HepG2 (cell line): Measurements from ENCODE around the gene TEX26. TPM values are rescaled to one million over a fixed set of nuclear protein-coding genes. Genes with fewer than 3 reads are reported as not detected.

ENCODE experiments used
- ATAC-seq: fragments of 200-7000 bp; cut with Tn5 transposase; 3 replicates; pipeline ENCODE4 v1.9.1; 2020; ENCODE audit warnings: mild to moderate bottlenecking, moderate library complexity
- BruUV-seq: library from RNA; stranded (reverse); fragments of 400-500 nt; replicated peaks from 2 replicates; lab custom pipeline; 2021; lab: Mats Ljungman, UMichigan
- CTCF ChIA-PET: fragments of 300-600 bp; formaldehyde crosslinking; extraction: SDS; loops from one replicate; lab custom pipeline; 2021; ENCODE audit warnings: low total read pairs, inconsistent platforms, low intra/inter-chr PET ratio; lab: Yijun Ruan, JAX
- POLR2A ChIA-PET: fragments of 350-600 bp; sonication (Branson Sonifier 250); formaldehyde crosslinking; loops from one replicate; lab custom pipeline; 2020; ENCODE audit warnings: antibody characterized with exemption, inconsistent platforms; lab: Yijun Ruan, JAX
- DNase-seq: peaks from one replicate; pipeline ENCODE4 v3.0.0-alpha.2; 2015; ENCODE audit warnings: low spot score
- FAIRE-seq: peaks from 3 replicates; lab custom pipeline; 2011; peaks lifted over from hg19 to GRCh38; lab: Jason Lieb, UNC
- H2AFZ ChIP-seq: one replicate; pipeline ENCODE4 v1.6.1; 2011; ENCODE audit warnings: low read length, inconsistent platforms
- H3K27ac ChIP-seq: fragments of 300-600 bp; 3 replicates; pipeline ENCODE4 v1.8.0; 2011; ENCODE audit warnings: mixed run types, mild to moderate bottlenecking, mixed read lengths, low read length, inconsistent platforms; ENCODE audit not compliant: insufficient read depth; ENCODE audit errors: extremely low read length
- H3K27me3 ChIP-seq, 2 experiments: fragments of 200-600 bp in 1 of 2; 2 replicates in 1 of 2; 3 replicates in 1 of 2; pipeline versions ENCODE4 v1.6.0 to v1.8.0; 2011; ENCODE audit warnings: low read length in 2 of 2, mild to moderate bottlenecking in 2 of 2, moderate library complexity in 2 of 2, inconsistent platforms in 1 of 2; ENCODE audit not compliant: insufficient read depth in 2 of 2, control insufficient read depth in 1 of 2
- H3K36me3 ChIP-seq, 2 experiments: fragments of 200-600 bp in 1 of 2; replicated peaks in 1 of 2; 2 replicates in 1 of 2; 3 replicates in 1 of 2; pipeline versions ENCODE4 v1.5.1 to v1.8.0; 2011; ENCODE audit warnings: low read length in 2 of 2, inconsistent platforms in 1 of 2; ENCODE audit not compliant: insufficient read depth in 2 of 2, control insufficient read depth in 1 of 2
- H3K4me1 ChIP-seq: 2 replicates; pipeline ENCODE4 v1.5.1; 2012; ENCODE audit warnings: low read length, inconsistent platforms; ENCODE audit not compliant: insufficient read depth
- H3K4me2 ChIP-seq: 2 replicates; pipeline ENCODE4 v1.6.0; 2011; ENCODE audit warnings: low read depth, low read length, inconsistent platforms
- H3K4me3 ChIP-seq, 3 experiments: fragments of 200-600 bp in 1 of 3; sonication (generic), shearing (Covaris generic) in 1 of 3; replicated peaks in 1 of 3; 2 replicates each; pipeline ENCODE4 v1.5.1; 2011 to 2016; ENCODE audit warnings: low read length in 3 of 3, inconsistent platforms in 2 of 3, low read depth in 2 of 3, mild to moderate bottlenecking in 2 of 3, control low read depth in 1 of 3, mixed read lengths in 1 of 3; ENCODE audit not compliant: insufficient read depth in 1 of 3
- H3K79me2 ChIP-seq: one replicate; pipeline ENCODE4 v1.6.1; 2011; ENCODE audit warnings: low read length, inconsistent platforms; ENCODE audit not compliant: insufficient read depth
- H3K9ac ChIP-seq: 2 replicates; pipeline ENCODE4 v1.6.0; 2011; ENCODE audit warnings: mild to moderate bottlenecking, low read depth, low read length, inconsistent platforms; ENCODE audit not compliant: insufficient read depth
- H3K9me3 ChIP-seq: 2 replicates; pipeline ENCODE4 v1.5.1; 2012; ENCODE audit warnings: mild to moderate bottlenecking, low read length
- H4K20me1 ChIP-seq: 2 replicates; pipeline ENCODE4 v1.6.0; 2011; ENCODE audit warnings: inconsistent platforms, mild to moderate bottlenecking, low read length, moderate library complexity; ENCODE audit not compliant: insufficient read depth
- FOSL2 ChIP-seq: sonication (generic); formaldehyde crosslinking; IDR thresholded peaks from 2 replicates; pipeline ENCODE4 v1.4.0; 2020; ENCODE audit warnings: missing genetic modification reagents
- MNT ChIP-seq: fragments of 450-650 bp; IDR thresholded peaks from 2 replicates; pipeline ENCODE4 v1.6.1; 2016
- MXD1 ChIP-seq: sonication (generic); formaldehyde crosslinking; IDR thresholded peaks from 2 replicates; pipeline ENCODE4 v1.4.0; 2020; ENCODE audit warnings: mild to moderate bottlenecking, missing genetic modification reagents
- PAF1 ChIP-seq: IDR thresholded peaks from 2 replicates; pipeline ENCODE4 v1.6.1; 2016; ENCODE audit warnings: missing genetic modification reagents, missing compliant biosample characterization
- PTBP1 ChIP-seq: fragments of 200-400 bp; formaldehyde crosslinking; IDR thresholded peaks from 2 replicates; pipeline ENCODE4 v1.6.1; 2018; ENCODE audit warnings: low read length, low read depth; ENCODE audit not compliant: poor library complexity, severe bottlenecking
- ZBED4 ChIP-seq: sonication (generic); formaldehyde crosslinking; IDR thresholded peaks from 2 replicates; pipeline ENCODE4 v1.4.0; 2020; ENCODE audit warnings: missing genetic modification reagents, borderline replicate concordance
- ZBTB49 ChIP-seq: sonication (generic); formaldehyde crosslinking; IDR thresholded peaks from 2 replicates; pipeline ENCODE4 v1.4.0; 2020; ENCODE audit warnings: missing genetic modification reagents, borderline replicate concordance
- ZMAT5 ChIP-seq: sonication (generic); formaldehyde crosslinking; IDR thresholded peaks from 2 replicates; pipeline ENCODE4 v1.5.0; 2020; ENCODE audit warnings: mild to moderate bottlenecking, low read depth, missing genetic modification reagents, borderline replicate concordance
- ZNF709 ChIP-seq: sonication (generic); formaldehyde crosslinking; IDR thresholded peaks from 2 replicates; pipeline ENCODE4 v1.5.0; 2020; ENCODE audit warnings: mild to moderate bottlenecking, missing genetic modification reagents
- WGBS: methylation state at CpG from one replicate; pipeline ENCODE4 v1.1.6; 2017; ENCODE audit warnings: low lambda C conversion rate; 5-methylcytosine and 5-hydroxymethylcytosine counted together
- in situ Hi-C: cut with HindIII; loops from 2 replicates; pipeline ENCODE4 v1.10.0; 2017; ENCODE audit warnings: low pct_unique_long_range_greater_than_20kb; ENCODE audit not compliant: extremely low pct_ligation_motif_present
- intact Hi-C: fragments of 100-400 bp; cut with micrococcal nuclease; formaldehyde crosslinking; loops from one replicate; pipeline ENCODE4 v1.10.0; 2022; ENCODE audit not compliant: unreplicated experiment
- polyA plus RNA-seq, 8 experiments: library from polyadenylated mRNA; depleted of rRNA in 3 of 8; stranded (reverse) in 7 of 8; unstranded in 1 of 8; fragments of >200 nt; fragmentation: Illumina TruSeq in 4 of 8; extraction: Trizol in 4 of 8; gene quantifications; 2 replicates each; pipeline versions ENCODE4 v1.2.1 to v1.2.3, GENCODE V29; 2011 to 2016; ENCODE audit warnings: low read depth in 4 of 8, missing spikeins in 1 of 8, mixed read lengths in 1 of 8; ENCODE audit not compliant: insufficient read depth in 1 of 8
- total RNA-seq, 5 experiments: library from RNA; depleted of rRNA; stranded (reverse); fragments of >200 nt; fragmentation: Illumina TruSeq; extraction: Trizol; gene quantifications; 2 replicates each; pipeline ENCODE4 v1.2.3, GENCODE V29; 2016; ENCODE audit warnings: low read depth in 1 of 5

The TEX26 gene
- total and polyA plus RNA-seq, 2 of the 13 experiments (the other 11 are each of a cell fraction or from before 2014, with no cell fraction given), result not detected

GRCh38 chr13:30972888-30973377 lies 40.5 kb downstream of the TEX26 start:
- no peak for FAIRE-seq
- intact Hi-C loops, result no loop called here
- POLR2A ChIA-PET, result no interaction called here
- DNase-seq, result no peak
- Histone ChIP-seq H3K4me1 (peaks cover 6% of the 10 kb centered on the region; the same call in 1 of the 2 replicates), H3K27ac (no peak overlapping the region), H3K4me3 (no peak overlapping the region), H3K27me3 (no peaks in the 10 kb centered on the region; a peak in 1 of 5 replicates), H4K20me1 (no peaks in the 10 kb centered on the region), H3K79me2 (no peaks in the 10 kb centered on the region), H3K36me3 (no peaks in the 10 kb centered on the region), H3K9ac (no peak overlapping the region), H2AFZ (no peak overlapping the region), H3K9me3 (no peaks in the 10 kb centered on the region), H3K4me2 (no peak overlapping the region)
- WGBS, result 0% methylated on average over 1 of the region's 1 CpG
- in situ Hi-C loops, result no loop called here
- ATAC-seq, result no peak
- CTCF ChIA-PET, result no interaction called here
- no TSS peak for BruUV-seq
- TF ChIP-seq ZNF709 (no peak), ZBED4 (CRISPR knock-in tag) (no peak)

- 0% methylated on average over 2 of the region's 2 CpGs for WGBS
- Histone ChIP-seq H3K79me2 (no peaks in the 10 kb centered on the region), H3K9me3 (no peaks in the 10 kb centered on the region), H3K4me1 (peaks cover 7% of the 10 kb centered on the region; the same call in 1 of the 2 replicates), H3K27ac (no peak overlapping the region), H3K4me3 (no peak overlapping the region), H3K36me3 (no peaks in the 10 kb centered on the region), H2AFZ (no peak overlapping the region), H4K20me1 (no peaks in the 10 kb centered on the region), H3K9ac (no peak overlapping the region), H3K27me3 (no peaks in the 10 kb centered on the region; a peak in 1 of 5 replicates), H3K4me2 (no peak overlapping the region)
- TF ChIP-seq PTBP1 (no peak), ZMAT5 (CRISPR knock-in tag) (no peak), PAF1 (no peak), MXD1 (CRISPR knock-in tag) (no peak), FOSL2 (no peak), MNT (no peak), ZBTB49 (CRISPR knock-in tag) (no peak)
- no peak for FAIRE-seq
- intact Hi-C loops, result no loop called here
- no TSS peak for BruUV-seq
- in situ Hi-C loops, result no loop called here
- ChIA-PET CTCF (no interaction called here), POLR2A (no interaction called here)
- no peak for ATAC-seq
- DNase-seq, result no peak
These were observed 41.9 kb downstream of the TEX26 start for GRCh38 chr13:30974350-30974749.
